HL-60 (cell line): Measurements from ENCODE around the gene SPRR2B.

Experiments
- CTCF ChIP-seq: IDR thresholded peaks from one replicate; pipeline ENCODE4 v1.5.1; 2011; ENCODE audit warnings: low read length, control low read depth, inconsistent platforms; ENCODE audit not compliant: insufficient read depth
- POLR2AphosphoS5 ChIP-seq: IDR thresholded peaks from 2 replicates; pipeline ENCODE4 v1.6.1; 2012; ENCODE audit warnings: low read depth

- TF ChIP-seq CTCF, result no peak
- no peak for TF ChIP-seq POLR2AphosphoS5
Measured at GRCh38 chr1:153024413-153024812, 47.0 kb downstream of the SPRR2B start.
